ENCODE results near the gene C2CD2.

DNA sequence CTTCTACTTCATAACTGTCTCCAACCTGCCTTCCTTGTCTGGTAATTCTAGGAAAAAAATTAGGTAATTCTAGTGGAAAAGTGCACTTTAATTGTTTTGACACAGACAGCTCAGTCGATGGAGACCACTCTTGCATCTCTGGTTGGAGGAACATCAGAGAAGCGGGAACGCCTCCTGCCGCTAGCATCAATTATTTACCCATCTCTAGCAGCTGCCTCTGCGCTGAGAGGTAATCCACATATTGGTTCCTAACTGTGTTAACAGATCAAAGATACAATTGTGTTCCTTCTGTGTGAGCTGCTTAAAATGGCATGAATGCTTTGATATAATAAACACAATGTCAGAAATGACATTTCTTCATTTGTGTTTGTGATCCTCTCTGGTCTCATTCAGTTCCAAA lies 33.3 kb downstream of the C2CD2 start:
- no peak for TF ChIP-seq EZH2 (IDR thresholded peaks at IDR 0.05; ENCODE audit: borderline replicate concordance, insufficient read depth, low read depth, low read length, poor library complexity, severe bottlenecking)
- TF ChIP-seq, protein P1, sequence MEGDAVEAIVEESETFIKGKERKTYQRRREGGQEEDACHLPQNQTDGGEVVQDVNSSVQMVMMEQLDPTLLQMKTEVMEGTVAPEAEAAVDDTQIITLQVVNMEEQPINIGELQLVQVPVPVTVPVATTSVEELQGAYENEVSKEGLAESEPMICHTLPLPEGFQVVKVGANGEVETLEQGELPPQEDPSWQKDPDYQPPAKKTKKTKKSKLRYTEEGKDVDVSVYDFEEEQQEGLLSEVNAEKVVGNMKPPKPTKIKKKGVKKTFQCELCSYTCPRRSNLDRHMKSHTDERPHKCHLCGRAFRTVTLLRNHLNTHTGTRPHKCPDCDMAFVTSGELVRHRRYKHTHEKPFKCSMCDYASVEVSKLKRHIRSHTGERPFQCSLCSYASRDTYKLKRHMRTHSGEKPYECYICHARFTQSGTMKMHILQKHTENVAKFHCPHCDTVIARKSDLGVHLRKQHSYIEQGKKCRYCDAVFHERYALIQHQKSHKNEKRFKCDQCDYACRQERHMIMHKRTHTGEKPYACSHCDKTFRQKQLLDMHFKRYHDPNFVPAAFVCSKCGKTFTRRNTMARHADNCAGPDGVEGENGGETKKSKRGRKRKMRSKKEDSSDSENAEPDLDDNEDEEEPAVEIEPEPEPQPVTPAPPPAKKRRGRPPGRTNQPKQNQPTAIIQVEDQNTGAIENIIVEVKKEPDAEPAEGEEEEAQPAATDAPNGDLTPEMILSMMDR (IDR thresholded peaks at IDR 0.05) = no peak
